Uterus (tissue), 2 donors: ENCODE data around the gene TEX51.

Source experiments
- POLR2A ChIP-seq, 2 donors: fragments of 450-650 bp; IDR thresholded peaks; one replicate each; pipeline ENCODE4 v1.6.1; 2016; ENCODE audit warnings: antibody characterized with exemption in 2 of 2, mild to moderate bottlenecking in 1 of 2, moderate library complexity in 1 of 2
- TF ChIP-seq, protein P1 (sequence below), 4 experiments: fragments of 200-600 bp in 2 of 4; fragments of 450-650 bp in 2 of 4; sonication (generic) in 2 of 4; IDR thresholded peaks; one replicate each; pipeline ENCODE4 v1.5.1; 2016 to 2019; ENCODE audit warnings: antibody characterized with exemption in 4 of 4, mild to moderate bottlenecking in 2 of 4, moderate library complexity in 1 of 4

DNA sequence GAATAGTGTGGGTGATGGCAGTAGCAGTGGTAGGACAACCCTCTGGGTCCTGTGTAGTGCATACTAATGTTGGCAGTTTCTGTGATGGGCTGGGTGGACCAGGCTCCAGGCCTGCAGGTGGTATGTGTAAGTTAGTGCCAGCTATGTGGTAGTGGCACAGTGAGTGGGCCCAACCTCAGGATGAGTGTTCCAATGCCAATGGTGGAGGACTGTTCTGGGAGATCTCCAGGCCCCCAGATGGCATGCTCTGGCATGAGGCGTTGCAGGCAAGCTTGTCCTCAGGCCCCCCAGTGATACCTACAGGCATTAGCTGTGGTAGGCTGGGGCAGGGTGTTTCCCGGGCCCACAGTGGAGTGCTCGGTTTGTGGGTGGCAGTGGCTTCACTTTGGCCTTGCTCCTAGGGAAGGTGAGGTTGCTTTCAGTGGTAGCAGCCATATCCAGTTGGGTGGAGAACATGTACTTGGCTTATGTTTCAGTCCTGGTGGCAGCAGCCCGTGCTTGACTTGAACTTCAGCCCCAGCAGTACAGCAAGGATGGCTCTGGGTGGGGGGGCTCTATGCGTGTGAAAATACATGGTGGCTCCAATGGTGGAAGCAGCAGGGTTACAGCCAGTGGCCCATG lies 32.4 kb downstream of the TEX51 start:
- TF ChIP-seq, protein P1, sequence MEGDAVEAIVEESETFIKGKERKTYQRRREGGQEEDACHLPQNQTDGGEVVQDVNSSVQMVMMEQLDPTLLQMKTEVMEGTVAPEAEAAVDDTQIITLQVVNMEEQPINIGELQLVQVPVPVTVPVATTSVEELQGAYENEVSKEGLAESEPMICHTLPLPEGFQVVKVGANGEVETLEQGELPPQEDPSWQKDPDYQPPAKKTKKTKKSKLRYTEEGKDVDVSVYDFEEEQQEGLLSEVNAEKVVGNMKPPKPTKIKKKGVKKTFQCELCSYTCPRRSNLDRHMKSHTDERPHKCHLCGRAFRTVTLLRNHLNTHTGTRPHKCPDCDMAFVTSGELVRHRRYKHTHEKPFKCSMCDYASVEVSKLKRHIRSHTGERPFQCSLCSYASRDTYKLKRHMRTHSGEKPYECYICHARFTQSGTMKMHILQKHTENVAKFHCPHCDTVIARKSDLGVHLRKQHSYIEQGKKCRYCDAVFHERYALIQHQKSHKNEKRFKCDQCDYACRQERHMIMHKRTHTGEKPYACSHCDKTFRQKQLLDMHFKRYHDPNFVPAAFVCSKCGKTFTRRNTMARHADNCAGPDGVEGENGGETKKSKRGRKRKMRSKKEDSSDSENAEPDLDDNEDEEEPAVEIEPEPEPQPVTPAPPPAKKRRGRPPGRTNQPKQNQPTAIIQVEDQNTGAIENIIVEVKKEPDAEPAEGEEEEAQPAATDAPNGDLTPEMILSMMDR (IDR thresholded peaks at IDR 0.05), result no peak
- no peak for TF ChIP-seq POLR2A (IDR thresholded peaks at IDR 0.05)
